ENCODE measurements around the gene WDFY4.

- TF ChIP-seq CTCF (IDR thresholded peaks at IDR 0.05), result no peak
- no peak for TF ChIP-seq POLR2A (IDR thresholded peaks at IDR 0.05)
- TF ChIP-seq POLR2AphosphoS5 (IDR thresholded peaks at IDR 0.05; ENCODE audit: insufficient read depth in 1 of 2, low read depth in 1 of 2), result no peak
Measured at GRCh38 chr10:48767373-48768143, 82.9 kb downstream of the WDFY4 start.
